Esophagus muscularis mucosa (tissue), 3 donors: Measurements from ENCODE around the gene CCNI.

Experiments used
- EP300 ChIP-seq: sonication (generic); formaldehyde crosslinking; IDR thresholded peaks from one replicate; pipeline ENCODE4 v1.6.1; 2017; ENCODE audit warnings: antibody characterized with exemption
- TF ChIP-seq, protein P1 (sequence below), 3 experiments: fragments of 200-600 bp in 2 of 3; fragments of 450-650 bp in 1 of 3; sonication (generic) in 2 of 3; IDR thresholded peaks; one replicate each; pipeline ENCODE4 v1.5.1; 2017 to 2019; ENCODE audit warnings: antibody characterized with exemption in 3 of 3, mild to moderate bottlenecking in 2 of 3, moderate library complexity in 1 of 3

DNA sequence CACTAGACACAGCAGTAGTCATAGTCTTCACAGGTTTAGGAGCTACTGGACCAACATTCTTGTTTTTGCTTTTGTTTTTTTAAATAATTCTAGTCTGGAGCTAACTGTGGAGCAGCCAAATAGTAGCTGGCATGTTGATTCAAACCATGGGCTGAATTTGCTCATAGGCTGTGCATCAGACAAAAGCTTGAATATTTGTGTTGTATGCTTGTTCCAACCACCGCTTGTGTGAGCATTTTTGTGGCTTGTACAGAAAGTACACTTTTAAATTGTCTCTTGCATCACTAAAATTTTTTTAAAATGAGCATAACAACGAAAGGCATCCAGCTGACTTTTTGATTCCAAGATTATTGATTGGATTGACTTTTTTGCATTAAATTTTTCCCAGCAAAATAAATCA lies 39.6 kb downstream of the CCNI start:
- TF ChIP-seq, protein P1, sequence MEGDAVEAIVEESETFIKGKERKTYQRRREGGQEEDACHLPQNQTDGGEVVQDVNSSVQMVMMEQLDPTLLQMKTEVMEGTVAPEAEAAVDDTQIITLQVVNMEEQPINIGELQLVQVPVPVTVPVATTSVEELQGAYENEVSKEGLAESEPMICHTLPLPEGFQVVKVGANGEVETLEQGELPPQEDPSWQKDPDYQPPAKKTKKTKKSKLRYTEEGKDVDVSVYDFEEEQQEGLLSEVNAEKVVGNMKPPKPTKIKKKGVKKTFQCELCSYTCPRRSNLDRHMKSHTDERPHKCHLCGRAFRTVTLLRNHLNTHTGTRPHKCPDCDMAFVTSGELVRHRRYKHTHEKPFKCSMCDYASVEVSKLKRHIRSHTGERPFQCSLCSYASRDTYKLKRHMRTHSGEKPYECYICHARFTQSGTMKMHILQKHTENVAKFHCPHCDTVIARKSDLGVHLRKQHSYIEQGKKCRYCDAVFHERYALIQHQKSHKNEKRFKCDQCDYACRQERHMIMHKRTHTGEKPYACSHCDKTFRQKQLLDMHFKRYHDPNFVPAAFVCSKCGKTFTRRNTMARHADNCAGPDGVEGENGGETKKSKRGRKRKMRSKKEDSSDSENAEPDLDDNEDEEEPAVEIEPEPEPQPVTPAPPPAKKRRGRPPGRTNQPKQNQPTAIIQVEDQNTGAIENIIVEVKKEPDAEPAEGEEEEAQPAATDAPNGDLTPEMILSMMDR (IDR thresholded peaks at IDR 0.05) = no peak
- no peak for TF ChIP-seq EP300
